B cell (primary cell): ENCODE data around the gene ZDHHC14. TPM values are rescaled to one million over a fixed set of nuclear protein-coding genes. Genes with fewer than 3 reads are reported as not detected.

Experiments
- ATAC-seq: fragments of 200-7000 bp; cut with Tn5 transposase; one replicate; pipeline ENCODE4 v1.10.0; 2021; ENCODE audit warnings: low read depth, mild to moderate bottlenecking, moderate number of reproducible peaks, moderate library complexity
- CTCF ChIA-PET: fragments of 350-600 bp; sonication (Branson Sonifier 250); formaldehyde crosslinking; loops from one replicate; lab custom pipeline; 2021; ENCODE audit warnings: antibody characterized with exemption, inconsistent platforms; lab: Charles Lee
- POLR2A ChIA-PET: fragments of 350-600 bp; sonication (Branson Sonifier 250); formaldehyde crosslinking; loops from one replicate; lab custom pipeline; 2021; ENCODE audit warnings: antibody characterized with exemption; lab: Charles Lee
- DNase-seq: peaks from one replicate; pipeline ENCODE4 v3.0.0; 2013
- H2AFZ ChIP-seq: 2 replicates; pipeline ENCODE4 v1.6.1; 2012; ENCODE audit warnings: mild to moderate bottlenecking, low read depth, low read length; ENCODE audit not compliant: insufficient read depth, poor library complexity, severe bottlenecking
- H3K27ac ChIP-seq, 2 donors: 1 replicate in 1 of 2; 2 replicates in 1 of 2; pipeline ENCODE4 v1.5.1; 2012 to 2013; ENCODE audit warnings: low read length in 2 of 2, mild to moderate bottlenecking in 2 of 2, moderate library complexity in 1 of 2
- H3K27me3 ChIP-seq, 4 experiments: fragments of 200-600 bp in 1 of 4; sonication (generic) in 1 of 4; replicated peaks in 1 of 4; 1 replicate in 2 of 4; 2 replicates in 2 of 4; pipeline versions ENCODE4 v1.6.1 to v1.7.0; 2013 to 2016; ENCODE audit warnings: low read length in 3 of 4, mild to moderate bottlenecking in 2 of 4, mixed read lengths in 1 of 4, moderate library complexity in 1 of 4; ENCODE audit not compliant: insufficient read depth in 4 of 4, control insufficient read depth in 3 of 4; ENCODE audit errors: control extremely low read depth in 1 of 4
- H3K36me3 ChIP-seq, 2 experiments: replicated peaks in 1 of 2; 1 replicate in 1 of 2; 2 replicates in 1 of 2; pipeline versions ENCODE4 v1.6.1 to v1.7.1; 2013; ENCODE audit warnings: low read length in 1 of 2; ENCODE audit not compliant: insufficient read depth in 2 of 2, control insufficient read depth in 1 of 2; ENCODE audit errors: control extremely low read depth in 1 of 2, extremely low read depth in 1 of 2
- H3K4me1 ChIP-seq, 2 donors: fragments of 200-600 bp in 1 of 2; sonication (generic) in 1 of 2; 1 replicate in 1 of 2; 2 replicates in 1 of 2; pipeline versions ENCODE4 v1.5.1 to v1.6.1; 2013 to 2017; ENCODE audit warnings: low read length in 2 of 2; ENCODE audit not compliant: control insufficient read depth in 2 of 2, insufficient read depth in 2 of 2
- H3K4me2 ChIP-seq: replicated peaks from 2 replicates; pipeline ENCODE3; 2012; ENCODE audit warnings: mild to moderate bottlenecking, low read depth, low read length; ENCODE audit not compliant: poor library complexity, severe bottlenecking
- H3K4me3 ChIP-seq, 5 experiments: fragments of 200-600 bp in 1 of 5; sonication (generic) in 1 of 5; 1 replicate in 3 of 5; 2 replicates in 2 of 5; pipeline versions ENCODE4 v1.5.1 to v1.7.0; 2011 to 2016; ENCODE audit warnings: low read length in 4 of 5, mild to moderate bottlenecking in 4 of 5, low read depth in 2 of 5, control low read depth in 1 of 5, moderate library complexity in 1 of 5; ENCODE audit not compliant: insufficient read depth in 1 of 5; ENCODE audit errors: control extremely low read depth in 1 of 5, extremely low read depth in 1 of 5
- H3K79me2 ChIP-seq: fragments of 200-600 bp; sonication (generic); one replicate; pipeline ENCODE4 v1.6.0; 2016; ENCODE audit warnings: low read length; ENCODE audit not compliant: control insufficient read depth, insufficient read depth
- H3K9ac ChIP-seq: fragments of 200-600 bp; sonication (generic); 2 replicates; pipeline ENCODE4 v1.6.1; 2017; ENCODE audit warnings: mild to moderate bottlenecking, low read length, moderate library complexity
- H3K9me3 ChIP-seq, 3 donors: one replicate each; pipeline versions ENCODE4 v1.6.1 to v1.7.1; 2013; ENCODE audit warnings: low read length in 2 of 3; ENCODE audit not compliant: control insufficient read depth in 2 of 3, insufficient read depth in 1 of 3; ENCODE audit errors: control extremely low read depth in 1 of 3
- H4K20me1 ChIP-seq: 2 replicates; pipeline ENCODE4 v1.6.0; 2012; ENCODE audit warnings: mild to moderate bottlenecking, low read length; ENCODE audit not compliant: insufficient read depth, control insufficient read depth, poor library complexity, severe bottlenecking
- H3K27ac Mint-ChIP-seq: one replicate; pipeline ENCODE4 v1.8.0; 2021; ENCODE audit warnings: mixed read lengths
- H3K27me3 Mint-ChIP-seq: one replicate; pipeline ENCODE4 v1.8.0; 2021; ENCODE audit warnings: mixed read lengths
- H3K4me1 Mint-ChIP-seq: one replicate; pipeline ENCODE4 v1.8.0; 2021; ENCODE audit warnings: mixed read lengths
- H3K4me3 Mint-ChIP-seq: one replicate; pipeline ENCODE4 v1.8.0; 2021; ENCODE audit warnings: mixed read lengths
- H3K9me3 Mint-ChIP-seq: one replicate; pipeline ENCODE4 v1.8.0; 2022; ENCODE audit warnings: mixed read lengths; ENCODE audit not compliant: insufficient read depth
- CTCF ChIP-seq: fragments of 200-600 bp; IDR thresholded peaks from one replicate; pipeline ENCODE4 v1.8.0; 2022; ENCODE audit warnings: antibody characterized with exemption, mild to moderate bottlenecking
- EZH2 ChIP-seq: IDR thresholded peaks from 2 replicates; pipeline ENCODE4 v1.6.1; 2012; ENCODE audit warnings: borderline replicate concordance, low read depth, mild to moderate bottlenecking, moderate library complexity, low read length; ENCODE audit not compliant: insufficient read depth, poor library complexity, severe bottlenecking
- WGBS: methylation state at CpG from one replicate; pipeline ENCODE4 v1.1.5; 2013; ENCODE audit warnings: missing lambda C conversion rate; ENCODE audit not compliant: insufficient coverage; 5-methylcytosine and 5-hydroxymethylcytosine counted together
- intact Hi-C: fragments of 100-400 bp; cut with micrococcal nuclease; formaldehyde crosslinking; loops from one replicate; pipeline ENCODE4 v1.10.0; 2022
- polyA plus RNA-seq: library from polyadenylated mRNA; depleted of rRNA; stranded (reverse); fragments of >200 nt; gene quantifications from 2 replicates; pipeline ENCODE4 v1.2.3, GENCODE V29; 2012
- total RNA-seq, 2 donors: library from RNA; stranded (reverse); fragments of 120-200 nt in 1 of 2; gene quantifications; 1 replicate in 1 of 2; 2 replicates in 1 of 2; pipeline versions ENCODE4 v1.2.3 to v1.2.4, GENCODE V29; 2013 to 2022

ZDHHC14 gene
- total and polyA plus RNA-seq, 2 donors (not counting 1 experiment from before 2014, with no cell fraction given), result 8.8 to 50.4 TPM

GRCh38 chr6:157657754-157658153, 276.8 kb downstream of the ZDHHC14 start:
- H3K9ac ChIP-seq, result no peak overlapping the region
- H3K27ac ChIP-seq, result no peak overlapping the region
- ChIA-PET CTCF (interaction anchor here (3.4 kb wide), 1 partner anchor 9 kb away, joined by 14 read pairs; no protein-coding TSS in a partner anchor), POLR2A (no interaction called here)
- no peak overlapping the region for H3K4me2 ChIP-seq
- H3K9me3 ChIP-seq, result no peaks in the 10 kb centered on the region
- no peaks in the 10 kb centered on the region for H4K20me1 ChIP-seq
- no peak overlapping the region for H3K4me3 Mint-ChIP-seq
- H3K9me3 Mint-ChIP-seq, result no peaks in the 10 kb centered on the region
- no peak overlapping the region for H2AFZ ChIP-seq
- H3K4me3 ChIP-seq, result no peak overlapping the region
- no peak overlapping the region for H3K27ac Mint-ChIP-seq
- peaks cover 0 to 57% of the 10 kb centered on the region in 2 experiments for H3K36me3 ChIP-seq
- 100% methylated on average over 3 of the region's 5 CpGs for WGBS
- no peaks in the 10 kb centered on the region for H3K4me1 ChIP-seq
- no peak for DNase-seq
- H3K27me3 ChIP-seq, result no peaks in the 10 kb centered on the region
- H3K79me2 ChIP-seq, result no peaks in the 10 kb centered on the region
- intact Hi-C loops, result no loop called here
- ATAC-seq, result no peak
- no peaks in the 10 kb centered on the region for H3K4me1 Mint-ChIP-seq
- no peak for TF ChIP-seq EZH2
- no peak for TF ChIP-seq CTCF
- H3K27me3 Mint-ChIP-seq, result no peaks in the 10 kb centered on the region

GRCh38 chr6:157658301-157658700, 277.3 kb downstream of the ZDHHC14 start:
- Mint-ChIP-seq H3K27me3 (no peaks in the 10 kb centered on the region), H3K4me3 (no peak overlapping the region), H3K4me1 (no peaks in the 10 kb centered on the region), H3K27ac (no peak overlapping the region), H3K9me3 (no peaks in the 10 kb centered on the region)
- no CpG with 5 or more reads among the region's 4 CpGs for WGBS
- no peaks in the 10 kb centered on the region for H3K79me2 ChIP-seq
- H3K27ac ChIP-seq, result no peak overlapping the region
- DNase-seq, result no peak
- no peaks in the 10 kb centered on the region for H3K4me1 ChIP-seq
- peaks cover 0 to 56% of the 10 kb centered on the region in 2 experiments for H3K36me3 ChIP-seq
- POLR2A ChIA-PET, result no interaction called here
- no peak for ATAC-seq
- no peak overlapping the region for H3K4me3 ChIP-seq
- H3K9me3 ChIP-seq, result no peaks in the 10 kb centered on the region
- TF ChIP-seq CTCF (no peak), EZH2 (no peak)
- CTCF ChIA-PET, result interaction anchor here (1.2 to 3.4 kb wide), 2 partner anchors 8 kb away, joined by 3 to 14 read pairs; no protein-coding TSS in a partner anchor
- no peak overlapping the region for H2AFZ ChIP-seq
- H3K27me3 ChIP-seq, result no peaks in the 10 kb centered on the region
- no peaks in the 10 kb centered on the region for H4K20me1 ChIP-seq
- intact Hi-C loops, result no loop called here
- no peak overlapping the region for H3K4me2 ChIP-seq
- H3K9ac ChIP-seq, result no peak overlapping the region
